Stimulated activated memory B cell treated with anti-CD40 and anti-IgM and Interleukin-4, amounts not matched to agents 10 μg/mL and 1 μg/mL and 100 μg/mL, for 72 hours (primary cell): ENCODE results near the gene OTOG.
"Not testable (repeated sequence)": the region's sequence is repeated elsewhere in the genome, so short reads cannot be mapped to it uniquely, and the experiment has no call there.

Experiments used
- ATAC-seq: fragments of 150-1000 bp; cut with Tn5 transposase; 2 replicates; pipeline ENCODE4 v1.10.0; 2021
- H3K27ac Mint-ChIP-seq: one replicate; pipeline ENCODE4 v1.8.0; 2022; ENCODE audit warnings: mild to moderate bottlenecking, mixed read lengths
- H3K27me3 Mint-ChIP-seq: one replicate; pipeline ENCODE4 v1.8.0; 2022; ENCODE audit warnings: mixed read lengths
- H3K36me3 Mint-ChIP-seq: one replicate; pipeline ENCODE4 v1.8.0; 2022; ENCODE audit warnings: mixed read lengths
- H3K4me1 Mint-ChIP-seq: one replicate; pipeline ENCODE4 v1.8.0; 2022; ENCODE audit warnings: mixed read lengths
- H3K4me3 Mint-ChIP-seq: one replicate; pipeline ENCODE4 v1.8.0; 2022; ENCODE audit warnings: mild to moderate bottlenecking, moderate library complexity, mixed read lengths
- H3K9me3 Mint-ChIP-seq: one replicate; pipeline ENCODE4 v1.8.0; 2022; ENCODE audit warnings: mixed read lengths

The OTOG gene

DNA sequence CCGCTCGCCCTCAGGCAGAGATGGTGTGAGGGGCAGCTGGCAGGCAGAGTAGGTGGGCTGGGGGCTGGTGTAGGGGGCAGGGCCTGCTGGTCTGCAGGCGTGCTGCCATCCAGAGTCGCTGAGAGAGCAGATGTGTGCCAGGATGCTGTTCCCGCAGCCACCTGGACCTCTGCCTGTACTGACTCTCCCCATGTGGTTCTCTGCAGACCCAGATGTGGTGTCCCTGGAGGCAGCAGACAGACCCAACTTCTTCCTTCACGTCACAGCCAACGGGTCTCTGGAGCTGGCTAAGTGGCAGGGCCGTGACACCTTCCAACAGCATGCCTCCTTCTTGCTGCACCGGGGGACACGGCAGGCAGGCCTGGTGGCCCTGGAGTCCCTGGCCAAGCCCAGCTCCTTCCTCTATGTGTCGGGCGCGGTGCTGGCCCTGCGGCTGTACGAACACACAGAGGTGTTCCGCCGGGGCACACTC lies 58.6 kb downstream of the OTOG start:
- Mint-ChIP-seq H3K27me3 (peaks cover 4% of the 10 kb centered on the region), H3K9me3 (no peaks in the 10 kb centered on the region), H3K4me3 (no peak overlapping the region), H3K27ac (no peak overlapping the region), H3K4me1 (peaks cover 5% of the 10 kb centered on the region), H3K36me3 (no peaks in the 10 kb centered on the region)
- ATAC-seq, result no peak

- H3K9me3 Mint-ChIP-seq, result no peaks in the 10 kb centered on the region
- H3K27me3 Mint-ChIP-seq, result peaks cover 8% of the 10 kb centered on the region
- ATAC-seq, result no peak
Observed at GRCh38 chr11:17606233-17607082, 59.4 kb downstream of the OTOG start.

DNA sequence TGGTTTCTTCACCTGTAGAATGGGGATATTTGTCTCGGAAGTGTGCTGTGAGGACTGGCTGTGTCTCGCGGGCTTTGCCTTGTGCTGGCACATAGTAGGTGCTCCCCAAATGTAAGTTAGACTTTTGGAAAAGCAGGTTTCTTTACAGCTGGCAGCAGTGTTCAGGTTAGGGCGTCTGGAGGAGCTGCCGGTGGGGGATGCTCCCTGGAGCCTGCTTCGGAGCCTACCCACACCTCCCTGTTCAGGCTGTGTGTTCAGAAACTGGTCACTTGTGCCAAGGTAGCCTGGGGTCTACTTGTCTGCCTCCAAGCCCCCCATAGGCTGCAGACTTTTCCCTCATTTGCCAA lies 60.0 kb downstream of the OTOG start:
- H3K4me1 Mint-ChIP-seq, result no peaks in the 10 kb centered on the region
- H3K9me3 Mint-ChIP-seq, result no peaks in the 10 kb centered on the region
- no peaks in the 10 kb centered on the region for H3K36me3 Mint-ChIP-seq
- no peak overlapping the region for H3K27ac Mint-ChIP-seq
- ATAC-seq, result no peak
- H3K4me3 Mint-ChIP-seq, result no peak overlapping the region
- H3K27me3 Mint-ChIP-seq, result peaks cover 8% of the 10 kb centered on the region

More at GRCh38 chr11:17606233-17607082, 59.4 kb downstream of the OTOG start:
- Mint-ChIP-seq H3K36me3 (no peaks in the 10 kb centered on the region), H3K27ac (no peak overlapping the region), H3K4me1 (no peaks in the 10 kb centered on the region), H3K4me3 (no peak overlapping the region)

DNA sequence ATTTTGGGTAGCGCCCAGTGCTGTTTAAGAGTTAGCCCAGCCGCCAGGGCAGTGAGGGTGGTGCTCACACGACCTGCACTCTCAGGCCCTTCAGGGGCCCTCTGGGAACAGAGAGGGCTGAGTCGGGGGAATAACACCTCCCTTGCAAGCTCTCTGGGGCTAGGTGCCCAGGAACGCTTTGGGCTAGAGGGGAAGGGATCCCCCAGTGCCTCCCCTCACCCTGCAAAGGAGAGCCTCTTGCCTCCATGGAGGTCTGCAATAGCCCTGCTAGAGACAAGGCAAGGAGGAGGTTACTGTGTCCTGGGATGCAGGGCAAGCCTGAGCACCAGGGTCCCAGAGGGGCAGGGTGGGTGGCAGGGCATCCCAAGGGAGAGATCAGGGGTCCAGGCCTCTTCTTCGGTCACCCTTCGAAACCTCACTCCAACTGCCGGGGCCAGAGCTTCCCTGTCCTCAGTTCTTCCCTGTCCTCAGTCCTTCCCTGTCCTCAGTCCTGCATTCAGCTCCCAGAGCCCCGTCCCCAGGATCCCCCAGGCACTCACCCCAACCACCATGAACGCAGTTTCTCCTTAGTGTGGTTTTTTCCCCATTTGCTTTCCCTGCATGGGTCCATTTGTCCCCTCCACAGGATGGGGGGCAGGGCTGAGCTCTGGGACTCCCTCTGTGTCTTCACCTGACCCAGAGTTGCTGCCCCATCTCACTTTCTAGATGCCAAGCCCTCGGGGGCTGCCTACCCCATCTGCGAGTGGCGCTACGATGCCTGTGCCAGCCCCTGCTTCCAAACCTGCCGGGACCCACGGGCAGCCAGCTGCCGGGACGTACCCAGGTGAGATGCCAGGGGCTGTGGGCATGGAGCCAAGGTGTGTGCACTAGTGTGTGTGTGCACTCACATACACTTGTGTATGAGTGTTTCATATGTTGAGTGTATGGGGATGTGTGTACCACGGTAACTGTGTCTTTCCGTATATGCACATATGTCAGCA lies 60.8 kb downstream of the OTOG start:
- H3K4me3 Mint-ChIP-seq, result no peak overlapping the region
- H3K27me3 Mint-ChIP-seq, result peaks cover 16% of the 10 kb centered on the region
- no peaks in the 10 kb centered on the region for H3K36me3 Mint-ChIP-seq
- H3K27ac Mint-ChIP-seq, result no peak overlapping the region
- no peaks in the 10 kb centered on the region for H3K4me1 Mint-ChIP-seq
- no peak for ATAC-seq
- H3K9me3 Mint-ChIP-seq, result no peaks in the 10 kb centered on the region

GRCh38 chr11:17608821-17609220 lies 61.8 kb downstream of the OTOG start:
- H3K9me3 Mint-ChIP-seq, result no peaks in the 10 kb centered on the region
- no peak overlapping the region for H3K4me3 Mint-ChIP-seq
- no peak for ATAC-seq
- no peaks in the 10 kb centered on the region for H3K36me3 Mint-ChIP-seq
- peaks cover 25% of the 10 kb centered on the region for H3K27me3 Mint-ChIP-seq
- H3K4me1 Mint-ChIP-seq, result no peaks in the 10 kb centered on the region
- H3K27ac Mint-ChIP-seq, result no peak overlapping the region

DNA sequence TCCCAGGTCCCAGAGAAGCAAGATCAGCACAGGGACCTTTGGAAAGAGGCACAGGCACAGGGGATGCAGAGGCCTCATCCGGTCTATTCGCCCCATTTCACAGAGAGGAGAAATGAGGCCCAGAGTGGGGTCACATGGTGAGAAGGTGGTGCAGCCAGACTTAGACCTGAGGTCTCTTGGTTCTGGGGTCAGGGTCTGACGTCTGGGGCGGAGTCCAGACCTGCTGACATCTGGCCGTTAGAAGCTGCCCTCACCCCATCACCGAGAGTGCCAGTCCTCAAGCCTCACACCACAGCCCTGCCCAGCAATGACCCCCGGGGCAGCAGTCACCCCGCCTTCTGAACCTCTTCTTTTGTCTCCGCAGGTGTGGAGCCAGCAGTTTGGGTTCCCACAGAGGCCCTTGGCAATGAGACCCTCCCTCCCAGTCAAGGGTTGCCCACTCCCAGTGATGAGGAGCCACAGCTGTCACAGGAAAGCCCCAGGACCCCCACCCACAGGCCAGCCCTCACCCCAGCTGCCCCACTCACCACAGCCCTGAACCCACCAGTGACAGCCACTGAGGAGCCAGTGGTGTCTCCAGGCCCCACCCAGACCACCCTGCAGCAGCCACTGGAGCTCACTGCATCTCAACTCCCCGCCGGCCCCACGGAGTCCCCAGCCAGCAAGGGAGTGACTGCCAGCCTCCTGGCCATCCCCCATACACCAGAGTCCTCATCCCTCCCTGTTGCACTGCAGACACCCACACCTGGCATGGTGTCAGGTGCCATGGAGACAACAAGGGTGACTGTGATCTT lies 62.4 kb downstream of the OTOG start:
- ATAC-seq, result no peak
- no peak overlapping the region for H3K4me3 Mint-ChIP-seq
- H3K9me3 Mint-ChIP-seq, result no peaks in the 10 kb centered on the region
- H3K36me3 Mint-ChIP-seq, result no peaks in the 10 kb centered on the region
- H3K27ac Mint-ChIP-seq, result no peak overlapping the region
- H3K27me3 Mint-ChIP-seq, result peaks cover 25% of the 10 kb centered on the region
- no peaks in the 10 kb centered on the region for H3K4me1 Mint-ChIP-seq

DNA sequence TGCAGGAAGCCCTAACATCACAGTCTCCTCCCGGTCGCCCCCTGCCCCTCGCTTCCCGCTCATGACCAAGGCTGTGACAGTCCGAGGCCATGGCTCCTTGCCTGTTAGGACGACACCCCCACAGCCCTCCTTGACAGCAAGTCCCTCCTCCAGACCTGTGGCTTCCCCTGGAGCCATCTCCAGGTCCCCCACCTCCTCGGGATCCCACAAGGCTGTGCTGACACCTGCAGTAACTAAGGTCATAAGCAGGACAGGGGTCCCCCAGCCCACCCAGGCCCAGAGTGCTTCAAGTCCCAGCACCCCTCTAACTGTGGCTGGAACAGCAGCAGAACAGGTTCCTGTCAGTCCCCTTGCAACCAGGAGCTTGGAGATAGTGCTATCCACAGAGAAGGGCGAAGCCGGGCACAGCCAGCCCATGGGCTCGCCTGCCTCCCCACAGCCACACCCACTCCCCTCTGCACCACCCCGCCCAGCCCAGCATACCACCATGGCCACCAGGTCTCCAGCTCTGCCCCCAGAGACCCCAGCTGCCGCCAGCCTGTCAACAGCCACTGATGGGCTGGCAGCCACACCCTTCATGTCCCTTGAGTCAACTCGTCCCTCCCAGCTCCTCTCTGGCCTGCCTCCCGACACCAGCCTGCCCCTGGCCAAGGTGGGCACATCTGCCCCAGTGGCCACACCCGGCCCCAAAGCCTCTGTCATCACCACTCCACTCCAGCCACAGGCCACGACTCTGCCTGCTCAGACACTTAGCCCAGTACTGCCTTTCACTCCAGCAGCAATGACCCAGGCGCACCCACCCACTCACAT lies 63.2 kb downstream of the OTOG start:
- Mint-ChIP-seq H3K4me1 (no peaks in the 10 kb centered on the region), H3K36me3 (no peaks in the 10 kb centered on the region), H3K4me3 (no peak overlapping the region), H3K9me3 (no peaks in the 10 kb centered on the region), H3K27ac (no peak overlapping the region), H3K27me3 (peaks cover 25% of the 10 kb centered on the region)
- ATAC-seq, result no peak

- H3K9me3 Mint-ChIP-seq, result no peaks in the 10 kb centered on the region
- ATAC-seq, result no peak
- no peaks in the 10 kb centered on the region for H3K4me1 Mint-ChIP-seq
- no peak overlapping the region for H3K27ac Mint-ChIP-seq
- H3K4me3 Mint-ChIP-seq, result no peak overlapping the region
- peaks cover 26% of the 10 kb centered on the region for H3K27me3 Mint-ChIP-seq
- H3K36me3 Mint-ChIP-seq, result no peaks in the 10 kb centered on the region
Observed at GRCh38 chr11:17611049-17611448, 64.0 kb downstream of the OTOG start.

GRCh38 chr11:17611503-17612220 lies 64.6 kb downstream of the OTOG start:
- no peak overlapping the region for H3K4me3 Mint-ChIP-seq

GRCh38 chr11:17612221-17613188 lies 65.4 kb downstream of the OTOG start:
- H3K36me3 Mint-ChIP-seq, result no peaks in the 10 kb centered on the region
- no peak overlapping the region for H3K4me3 Mint-ChIP-seq
- no peak for ATAC-seq
- H3K27ac Mint-ChIP-seq, result no peak overlapping the region
- H3K27me3 Mint-ChIP-seq, result peaks cover 34% of the 10 kb centered on the region
- H3K9me3 Mint-ChIP-seq, result no peaks in the 10 kb centered on the region
- no peaks in the 10 kb centered on the region for H3K4me1 Mint-ChIP-seq

More at GRCh38 chr11:17611503-17612220, 64.6 kb downstream of the OTOG start:
- no peak for ATAC-seq
- Mint-ChIP-seq H3K9me3 (no peaks in the 10 kb centered on the region), H3K27me3 (peaks cover 32% of the 10 kb centered on the region), H3K27ac (no peak overlapping the region), H3K36me3 (no peaks in the 10 kb centered on the region), H3K4me1 (no peaks in the 10 kb centered on the region)

DNA sequence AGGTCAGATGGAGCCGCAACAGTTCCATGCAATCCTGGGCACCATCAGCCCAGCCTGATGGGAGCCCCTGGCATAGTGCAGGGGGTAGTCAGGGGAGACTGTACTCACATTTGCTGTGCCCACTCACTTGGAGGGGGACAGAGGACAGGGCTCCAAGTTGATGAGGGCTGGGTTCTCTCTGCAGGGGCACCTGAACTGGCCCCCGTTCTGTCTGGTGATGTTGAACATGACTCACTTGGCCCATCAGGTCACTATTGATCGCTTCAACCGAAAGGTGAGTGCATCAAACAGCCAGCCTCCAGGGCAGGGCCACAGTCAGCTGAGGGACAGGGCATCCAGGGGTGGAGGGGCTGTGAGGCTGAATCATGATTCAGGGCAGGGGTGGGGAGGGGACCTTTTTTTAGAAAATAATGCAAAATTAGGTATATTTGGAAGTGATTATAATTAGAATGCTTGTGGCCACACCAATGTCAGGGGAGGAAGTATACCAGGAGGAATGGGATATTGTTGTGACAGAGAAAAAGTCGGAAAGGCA lies 66.4 kb downstream of the OTOG start:
- Mint-ChIP-seq H3K27me3 (peaks cover 34% of the 10 kb centered on the region), H3K27ac (no peak overlapping the region), H3K9me3 (no peaks in the 10 kb centered on the region), H3K4me1 (no peaks in the 10 kb centered on the region), H3K36me3 (no peaks in the 10 kb centered on the region), H3K4me3 (no peak overlapping the region)
- no peak for ATAC-seq

GRCh38 chr11:17613983-17614382 lies 66.9 kb downstream of the OTOG start:
- no peaks in the 10 kb centered on the region for H3K4me1 Mint-ChIP-seq
- no peak for ATAC-seq
- H3K27me3 Mint-ChIP-seq, result peaks cover 34% of the 10 kb centered on the region
- H3K36me3 Mint-ChIP-seq, result no peaks in the 10 kb centered on the region
- no peak overlapping the region for H3K27ac Mint-ChIP-seq
- H3K4me3 Mint-ChIP-seq, result no peak overlapping the region
- no peaks in the 10 kb centered on the region for H3K9me3 Mint-ChIP-seq

DNA sequence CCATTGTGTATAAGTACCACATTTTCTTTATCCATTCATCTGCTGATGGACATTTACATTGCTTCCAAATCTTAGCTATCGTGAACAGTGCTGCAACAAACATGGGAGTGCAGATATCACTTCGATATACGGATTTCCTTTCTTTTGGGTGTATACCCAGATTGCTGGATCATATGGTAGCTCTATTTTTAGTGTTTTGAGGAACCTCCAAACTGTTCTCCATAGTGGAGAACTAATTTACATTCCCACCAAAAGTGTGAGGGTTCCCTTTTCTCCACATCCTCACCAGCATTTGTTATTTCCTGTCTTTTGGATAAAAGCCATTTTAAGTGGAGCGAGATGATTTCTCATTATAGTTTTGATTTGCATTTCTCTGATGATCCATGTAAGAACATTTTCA lies 75.7 kb downstream of the OTOG start:
- H3K27me3 Mint-ChIP-seq, result peaks cover 39% of the 10 kb centered on the region
- not testable (repeated sequence) for H3K4me3 Mint-ChIP-seq, ATAC-seq, H3K4me1 Mint-ChIP-seq, H3K27ac Mint-ChIP-seq, H3K36me3 Mint-ChIP-seq
- H3K9me3 Mint-ChIP-seq, result peaks cover 24% of the 10 kb centered on the region
